Thoracic aorta (tissue), 2 donors: ENCODE data around the gene ZNRF3. TPM values are rescaled to one million over a fixed set of nuclear protein-coding genes. Genes with fewer than 3 reads are reported as not detected.

Source experiments
- ATAC-seq: fragments of 150-250 bp; one replicate; pipeline ENCODE4 v1.8.0; 2017; ENCODE audit warnings: low read depth; ENCODE audit not compliant: insufficient number of reproducible peaks, low FRiP score
- DNase-seq: peaks from one replicate; pipeline ENCODE4 v3.0.0-alpha.2; 2020; ENCODE audit warnings: low spot score
- H3K27ac ChIP-seq, 2 donors: fragments of 200-600 bp; sonication (generic); 1 replicate in 1 of 2; 2 replicates in 1 of 2; pipeline ENCODE4 v1.5.1; 2016; ENCODE audit warnings: mild to moderate bottlenecking in 2 of 2, moderate library complexity in 2 of 2
- H3K27me3 ChIP-seq: fragments of 200-600 bp; sonication (generic); replicated peaks from 2 replicates; pipeline ENCODE4 v1.6.0; 2016; ENCODE audit warnings: mild to moderate bottlenecking; ENCODE audit not compliant: insufficient read depth
- H3K36me3 ChIP-seq: fragments of 200-600 bp; sonication (generic); one replicate; pipeline ENCODE4 v1.5.1; 2016
- H3K4me1 ChIP-seq, 2 donors: fragments of 200-600 bp; sonication (generic); 1 replicate in 1 of 2; 2 replicates in 1 of 2; pipeline versions ENCODE4 v1.5.1 to v1.6.0; 2016; ENCODE audit warnings: low read depth in 2 of 2, mild to moderate bottlenecking in 1 of 2; ENCODE audit not compliant: control insufficient read depth in 1 of 2
- H3K4me3 ChIP-seq: fragments of 200-600 bp; sonication (generic); 2 replicates; pipeline ENCODE4 v1.5.1; 2016; ENCODE audit warnings: mild to moderate bottlenecking
- H3K9me3 ChIP-seq: fragments of 200-600 bp; sonication (generic); 2 replicates; pipeline ENCODE4 v1.5.1; 2016
- CTCF ChIP-seq: fragments of 200-600 bp; sonication (generic); IDR thresholded peaks from one replicate; pipeline ENCODE4 v1.5.1; 2019; ENCODE audit warnings: antibody characterized with exemption
- total RNA-seq, 2 donors: library from RNA; depleted of rRNA; stranded (reverse); fragments of >200 nt; gene quantifications; one replicate each; pipeline versions ENCODE4 v1.1.0 to v1.2.3, GENCODE V29; 2016

ZNRF3 gene
- total RNA-seq, 2 donors from 2014 or later = 17.2 to 23.1 TPM

- DNase-seq = no peak
- H3K4me1 ChIP-seq = peaks cover 22 to 25% of the 10 kb centered on the region in 2 donors
- peaks cover 31% of the 10 kb centered on the region for H3K36me3 ChIP-seq
- H3K4me3 ChIP-seq = peak overlapping the region; percentile 22
- H3K27me3 ChIP-seq = no peaks in the 10 kb centered on the region
- no peaks in the 10 kb centered on the region for H3K9me3 ChIP-seq
- H3K27ac ChIP-seq = peak overlapping the region; percentile 52 to 77
- ATAC-seq = peak; percentile 32
- no peak for TF ChIP-seq CTCF
Measured at GRCh38 chr22:29043906-29044575, 160.7 kb downstream of the ZNRF3 start.

- peak overlapping the region; percentile 22 for H3K4me3 ChIP-seq
- H3K36me3 ChIP-seq = peaks cover 38% of the 10 kb centered on the region
- no peaks in the 10 kb centered on the region for H3K27me3 ChIP-seq
- TF ChIP-seq CTCF = no peak
- no peaks in the 10 kb centered on the region for H3K9me3 ChIP-seq
- peaks cover 22 to 25% of the 10 kb centered on the region in 2 donors for H3K4me1 ChIP-seq
- DNase-seq (no peak), ATAC-seq (no peak)
- H3K27ac ChIP-seq = peak overlapping the region; percentile 52 to 77
Measured at GRCh38 chr22:29044657-29045176, 161.3 kb downstream of the ZNRF3 start.

GRCh38 chr22:29048822-29049654, 165.7 kb downstream of the ZNRF3 start:
- H3K4me1 ChIP-seq = peaks cover 5 to 11% of the 10 kb centered on the region in 2 donors
- ATAC-seq = no peak
- H3K4me3 ChIP-seq = no peak overlapping the region
- no peak for DNase-seq
- no peaks in the 10 kb centered on the region for H3K9me3 ChIP-seq
- TF ChIP-seq CTCF = no peak
- no peak overlapping the region for H3K27ac ChIP-seq
- H3K27me3 ChIP-seq = no peaks in the 10 kb centered on the region
- H3K36me3 ChIP-seq = peaks cover 49% of the 10 kb centered on the region

GRCh38 chr22:29049655-29050263, 166.4 kb downstream of the ZNRF3 start:
- H3K9me3 ChIP-seq = no peaks in the 10 kb centered on the region
- no peak for TF ChIP-seq CTCF
- no peak overlapping the region for H3K4me3 ChIP-seq
- no peaks in the 10 kb centered on the region for H3K27me3 ChIP-seq
- H3K27ac ChIP-seq = no peak overlapping the region
- ATAC-seq = no peak
- peaks cover 0 to 4% of the 10 kb centered on the region in 2 donors for H3K4me1 ChIP-seq
- DNase-seq = no peak
- peaks cover 49% of the 10 kb centered on the region for H3K36me3 ChIP-seq

GRCh38 chr22:29050457-29050856, 167.1 kb downstream of the ZNRF3 start:
- Histone ChIP-seq H3K4me3 (no peak overlapping the region), H3K36me3 (peaks cover 49% of the 10 kb centered on the region), H3K4me1 (no peaks in the 10 kb centered on the region), H3K9me3 (no peaks in the 10 kb centered on the region), H3K27me3 (no peaks in the 10 kb centered on the region), H3K27ac (no peak overlapping the region)
- ATAC-seq = no peak
- DNase-seq = no peak
- TF ChIP-seq CTCF = no peak
